Heart left ventricle (tissue), 16 donors: ENCODE data around the gene IRX5. TPM values are rescaled to one million over a fixed set of nuclear protein-coding genes. Genes with fewer than 3 reads are reported as not detected.
A peak's percentile ranks its signal among the peaks of the same experiment; 100 is the strongest.

ENCODE experiments used
- ATAC-seq, 4 donors: fragments of 200-7000 bp; cut with Tn5 transposase; one replicate each; pipeline ENCODE4 v1.9.1; 2020 to 2022; ENCODE audit warnings: moderate library complexity in 4 of 4, mild to moderate bottlenecking in 3 of 4, moderate number of reproducible peaks in 1 of 4
- DNase-seq, 5 donors: peaks; one replicate each; pipeline ENCODE4 v3.0.0-alpha.2; 2020
- H3K27ac ChIP-seq, 12 donors: fragments of 200-600 bp; sonication (generic) in 4 of 12; one replicate each; pipeline versions ENCODE4 v1.5.0 to v1.8.0; 2016 to 2022; ENCODE audit warnings: mild to moderate bottlenecking in 2 of 12
- H3K27me3 ChIP-seq, 9 donors: fragments of 200-600 bp; sonication (generic) in 2 of 9; one replicate each; pipeline versions ENCODE4 v1.5.1 to v1.8.0; 2016 to 2022; ENCODE audit warnings: mild to moderate bottlenecking in 3 of 9
- H3K36me3 ChIP-seq, 9 donors: fragments of 200-600 bp; sonication (generic) in 2 of 9; one replicate each; pipeline versions ENCODE4 v1.5.0 to v1.8.0; 2018 to 2022; ENCODE audit warnings: mild to moderate bottlenecking in 2 of 9
- H3K4me1 ChIP-seq, 12 donors: fragments of 200-600 bp; sonication (generic) in 4 of 12; one replicate each; pipeline versions ENCODE4 v1.5.0 to v1.8.0; 2016 to 2022; ENCODE audit warnings: mild to moderate bottlenecking in 3 of 12
- H3K4me3 ChIP-seq, 12 donors: fragments of 200-600 bp; sonication (generic) in 4 of 12; one replicate each; pipeline versions ENCODE4 v1.5.0 to v1.8.0; 2017 to 2022; ENCODE audit warnings: mild to moderate bottlenecking in 9 of 12, moderate library complexity in 4 of 12
- H3K9me3 ChIP-seq, 12 donors: fragments of 200-600 bp; sonication (generic) in 4 of 12; one replicate each; pipeline versions ENCODE4 v1.5.0 to v1.8.0; 2016 to 2022; ENCODE audit warnings: mild to moderate bottlenecking in 1 of 12
- CTCF ChIP-seq, 12 donors: fragments of 200-600 bp; sonication (generic) in 4 of 12; IDR thresholded peaks; one replicate each; pipeline versions ENCODE4 v1.5.0 to v1.8.0; 2018 to 2022; ENCODE audit warnings: antibody characterized with exemption in 12 of 12, mild to moderate bottlenecking in 5 of 12
- POLR2A ChIP-seq, 2 donors: fragments of 450-650 bp; IDR thresholded peaks; one replicate each; pipeline ENCODE4 v1.6.1; 2017; ENCODE audit warnings: antibody characterized with exemption in 2 of 2, mild to moderate bottlenecking in 2 of 2, moderate library complexity in 2 of 2
- WGBS, 4 donors: extraction: QIAGEN DNeasy Blood & Tissue Kit in 2 of 4; methylation state at CpG; one replicate each; pipeline versions ENCODE4 v1.1.5 to v1.1.7; 2013 to 2018; 5-methylcytosine and 5-hydroxymethylcytosine counted together
- intact Hi-C, 10 donors: fragments of 100-400 bp; cut with DNase I; formaldehyde crosslinking; loops; one replicate each; pipeline versions ENCODE4 v1.11.1 to v1.14.2; 2022
- polyA plus RNA-seq, 2 donors: library from polyadenylated mRNA; stranded (reverse); fragments of 200-250 nt; gene quantifications; one replicate each; pipeline ENCODE4 v1.2.3, GENCODE V29; 2013
- total RNA-seq, 9 donors: library from RNA; depleted of rRNA in 2 of 9; stranded (reverse); fragments of >200 nt in 2 of 9; fragmentation: NEBNext Ultra II Directional in 3 of 9; extraction: Animal tissue kit (Norgen Biotek cat#: 25700) in 3 of 9; gene quantifications; one replicate each; pipeline versions ENCODE4 v1.1.0 to v1.2.4, GENCODE V29; 2016 to 2023
- donor health status: ischemic (EF 13 %, LVEDD 7.1; RV severe dilation, severe dysfunction).
- donor health status: healthy with polysubstance abuse.
- donor health status: DM: no; HTN: yes; CAD: no.
- donor health status: DM: no; HTN: no; CAD: no.
- donor health status: ischemic (EF 25% LVEDD 6.9; RV normal size, moderate dysfunction).
- donor health status: ischemic (EF 25% LVEDD 5.7; RV mildly dilated, moderate dysfunction).
- donor health status: healthy.
- donor health status: DM: yes; HTN: yes; CAD: no.
- donor health status: ischemic (EF 35%, LVEDD 5.7; RV mildly dilated, moderate dysfunction).
- donor health status: nonischemic (EF 11% LVEDD 7.7; RV severe dilation, severe dysfunction).
- donor health status: DM: yes; HTN: yes; CAD: no.
- donor health status: PGD.
- donor health status: ischemic (EF 29% LVEDD 5.4; RV normal size, mild dysfunction).
- donor health status: nonischemic (EF 23%, LVEDD 6.1; RV moderate dilation, normal function).

The IRX5 gene
- total and polyA plus RNA-seq, 11 donors = 5.8 to 32.2 (median 19.2) TPM

DNA sequence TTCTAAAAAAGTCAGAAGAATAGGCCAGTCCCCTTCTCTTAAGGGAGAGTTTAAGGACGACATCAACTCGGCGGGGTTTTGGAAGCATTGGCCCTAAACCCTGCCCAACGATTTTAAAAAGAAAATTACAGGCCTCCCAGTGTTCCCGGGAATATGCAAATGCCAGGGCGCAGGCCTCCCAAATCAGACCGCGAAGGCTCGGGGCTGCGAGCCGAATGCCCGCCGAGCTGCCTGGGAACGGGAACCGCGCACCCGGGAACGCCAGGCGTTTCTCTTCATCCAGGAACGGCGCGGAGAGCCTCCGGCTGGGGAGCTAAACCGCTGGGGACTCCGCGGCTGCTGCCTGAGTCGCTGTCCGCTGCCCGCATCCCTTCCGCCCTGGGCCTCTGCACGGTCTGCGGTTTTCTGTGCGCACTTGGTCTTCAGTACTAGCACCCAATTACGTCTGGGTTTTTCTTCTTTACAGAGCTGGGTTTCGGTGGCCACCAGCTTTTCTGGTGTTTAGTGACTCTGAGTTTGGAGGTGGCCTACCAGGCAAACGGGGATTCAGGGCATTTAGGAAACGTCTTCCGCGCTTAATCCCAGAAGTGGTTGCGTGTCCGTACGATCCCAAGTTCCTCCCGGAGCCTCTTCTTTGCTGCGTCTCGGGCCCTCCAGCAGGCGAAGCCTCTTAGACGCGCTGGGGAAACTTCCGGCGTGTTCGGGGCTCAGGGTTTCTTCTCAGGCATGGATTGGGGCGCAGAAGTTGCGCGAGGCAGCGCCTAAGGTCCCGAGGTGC is 5.7 kb downstream of the IRX5 start:
- ATAC-seq (peak in 3 of 4 donors; percentile 5 to 24 (median 21)), DNase-seq (peak in 4 of 5 donors; percentile 22 to 71 (median 44))
- intact Hi-C loops = loop anchor here in 8 of 10 donors (2.0 to 10.0 kb wide), 15 partner anchors 282 to 1392 kb away; partner anchors contain the start of gene IRX6 (in 7 of the 8)
- Histone ChIP-seq H3K27me3 (peaks cover 12 to 99% (median 74%) of the 10 kb centered on the region in 9 donors), H3K4me1 (peaks cover 0 to 52% (median 28%) of the 10 kb centered on the region in 12 donors), H3K9me3 (no peaks in the 10 kb centered on the region), H3K4me3 (peak overlapping the region; percentile 15 to 86 (median 72)), H3K36me3 (peaks cover 0 to 10% (median 0%) of the 10 kb centered on the region in 9 donors), H3K27ac (peak overlapping the region; percentile 26 to 96 (median 69))
- 9 to 14% (median 11%) methylated on average over 46 to 56 of the region's 56 CpGs for WGBS, 4 donors
- TF ChIP-seq POLR2A (IDR thresholded peaks at IDR 0.05) = no peak
- TF ChIP-seq CTCF (IDR thresholded peaks at IDR 0.05) = no peak

DNA sequence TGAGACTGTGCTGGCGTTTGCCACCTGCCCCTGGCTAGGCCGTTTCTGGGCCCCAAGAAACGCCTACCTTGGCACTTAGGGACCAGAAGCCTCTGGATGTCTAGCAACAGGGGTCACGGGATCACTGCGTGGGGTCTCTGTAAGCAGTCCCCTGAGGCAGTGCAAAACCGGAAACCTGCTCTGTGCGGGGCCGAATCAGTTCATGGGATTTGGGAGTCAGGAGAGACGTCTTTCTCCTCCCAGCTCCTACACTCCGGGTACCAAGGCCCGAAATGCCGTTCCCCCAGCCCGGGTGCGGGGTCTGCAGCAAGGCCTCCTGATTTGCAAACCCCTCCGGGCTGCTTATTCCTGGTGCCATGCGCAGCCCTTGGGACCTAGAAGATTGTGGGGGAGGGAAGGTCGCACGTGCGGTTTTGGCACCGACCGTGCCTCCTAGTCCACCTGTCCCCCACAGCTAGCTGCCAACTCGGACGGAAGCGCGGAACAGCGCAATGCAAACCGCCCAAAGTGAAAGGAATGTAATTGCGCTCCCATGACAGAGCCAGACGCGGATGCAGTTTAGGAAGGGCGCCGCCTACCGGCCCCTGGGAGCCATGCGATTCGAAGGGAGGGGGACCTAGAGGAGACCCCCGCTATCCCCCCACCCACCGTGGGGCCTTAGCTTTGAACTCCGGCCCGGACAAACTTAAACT is 6.5 kb downstream of the IRX5 start:
- TF ChIP-seq CTCF (IDR thresholded peaks at IDR 0.05) (peak; percentile 50 to 84 (median 66)), POLR2A (IDR thresholded peaks at IDR 0.05) (no peak)
- H3K27me3 ChIP-seq = peaks cover 12 to 98% (median 67%) of the 10 kb centered on the region in 9 donors
- DNase-seq = peak in 4 of 5 donors; percentile 48 to 69 (median 62)
- peak overlapping the region; percentile 15 to 86 (median 72) for H3K4me3 ChIP-seq
- H3K9me3 ChIP-seq = no peaks in the 10 kb centered on the region
- intact Hi-C loops = loop anchor here in 8 of 10 donors (2.0 to 10.0 kb wide), 15 partner anchors 282 to 1392 kb away; partner anchors contain the start of gene IRX6 (in 7 of the 8)
- H3K4me1 ChIP-seq = peaks cover 0 to 45% (median 22%) of the 10 kb centered on the region in 12 donors
- peak overlapping the region; percentile 26 to 96 (median 69) for H3K27ac ChIP-seq
- H3K36me3 ChIP-seq = peaks cover 0 to 10% (median 0%) of the 10 kb centered on the region in 9 donors
- ATAC-seq = peak; percentile 25 to 74 (median 52)
- 1 to 7% (median 4%) methylated on average over 23 to 39 of the region's 39 CpGs for WGBS, 4 donors

GRCh38 chr16:54937671-54938211 is 7.1 kb downstream of the IRX5 start:
- Histone ChIP-seq H3K27me3 (peaks cover 12 to 91% (median 61%) of the 10 kb centered on the region in 9 donors), H3K4me3 (peak overlapping the region; percentile 15 to 86 (median 72)), H3K27ac (peak overlapping the region in 11 of 12 donors; percentile 15 to 96 (median 75)), H3K36me3 (peaks cover 0 to 8% (median 0%) of the 10 kb centered on the region in 9 donors), H3K4me1 (peaks cover 0 to 43% (median 22%) of the 10 kb centered on the region in 12 donors), H3K9me3 (no peaks in the 10 kb centered on the region)
- intact Hi-C loops = loop anchor here in 8 of 10 donors (2.0 to 10.0 kb wide), 15 partner anchors 283 to 1393 kb away; partner anchors contain the start of gene IRX6 (in 7 of the 8)
- TF ChIP-seq CTCF (IDR thresholded peaks at IDR 0.05) = peak in 4 of 12 donors; percentile 1 to 6 (median 4)
- TF ChIP-seq POLR2A (IDR thresholded peaks at IDR 0.05) = no peak
- WGBS, 4 donors = 15 to 27% (median 22%) methylated on average over 21 to 35 of the region's 35 CpGs
- DNase-seq (no peak), ATAC-seq (peak in 3 of 4 donors; percentile 2 to 4 (median 2))
